Measurements from ENCODE around the gene COL4A3. TPM values are rescaled to one million over a fixed set of nuclear protein-coding genes. Genes with fewer than 3 reads are reported as not detected.

The COL4A3 gene
- total RNA-seq, result not detected

DNA sequence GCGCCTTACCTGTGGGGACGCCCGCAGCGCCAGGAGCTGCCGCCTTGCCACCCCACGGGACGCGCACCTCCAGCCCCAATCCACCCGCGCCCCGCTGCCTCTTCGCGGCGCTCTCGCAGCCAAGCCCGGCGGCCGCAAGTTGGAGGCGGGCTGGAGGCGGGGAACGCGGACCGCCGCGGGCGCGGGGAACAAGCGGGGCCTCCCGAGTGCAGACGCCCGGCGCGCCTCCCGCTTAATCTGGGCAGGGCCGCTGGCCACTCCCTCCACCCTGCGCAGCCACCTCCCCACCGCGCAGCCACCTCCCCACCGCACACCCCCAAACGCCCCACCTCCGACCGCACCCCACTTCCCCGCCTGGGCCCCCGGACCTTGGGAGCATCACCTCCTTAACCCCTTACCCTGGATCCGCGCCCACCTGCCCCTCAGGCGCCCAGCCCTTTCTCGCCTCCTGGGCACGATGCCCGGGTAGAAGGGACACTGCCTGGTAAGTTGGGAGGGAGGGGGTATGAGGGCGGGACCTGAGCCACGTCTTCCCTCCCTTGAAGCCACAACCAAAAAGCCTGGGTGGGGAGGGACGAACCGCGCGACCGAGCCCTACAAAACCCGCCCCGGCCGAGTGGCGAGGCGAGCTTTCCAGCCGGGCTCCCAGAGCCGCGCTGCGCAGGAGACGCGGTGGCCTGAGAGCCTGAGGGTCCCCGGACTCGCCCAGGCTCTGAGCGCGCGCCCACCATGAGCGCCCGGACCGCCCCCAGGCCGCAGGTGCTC lies at the start of gene COL4A3, which contains the start of gene COL4A4:
TSS of gene COL4A3 (plus strand) at position 627 of the 765 bp plus-strand sequence. CDS start at position 730, 103 bp downstream.
TSS of gene COL4A4 (minus strand) at position 208 of the 765 bp plus-strand sequence. CDS start 16,722 bp downstream, outside the sequence.
- no peak for DNase-seq

DNA sequence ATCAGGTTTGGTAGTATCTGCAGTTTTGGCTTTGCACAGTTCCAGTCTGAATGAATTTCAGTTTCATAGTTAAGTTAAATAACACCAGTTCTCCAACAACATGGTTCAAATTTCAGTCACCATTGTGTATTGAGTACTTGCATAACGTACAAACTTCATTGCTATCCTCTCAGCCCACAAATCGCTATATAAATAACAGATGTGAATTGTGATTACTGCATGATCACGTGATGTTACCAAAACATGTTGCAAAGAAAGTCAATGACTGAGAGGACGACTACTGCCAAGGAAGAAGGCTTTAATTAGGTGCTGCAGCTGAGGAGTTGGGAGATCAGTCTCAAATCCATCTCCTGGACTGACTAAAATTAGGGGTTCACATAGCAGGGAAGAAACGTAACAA lies 48.7 kb upstream of the COL4A3 start:
- DNase-seq, result no peak

DNA sequence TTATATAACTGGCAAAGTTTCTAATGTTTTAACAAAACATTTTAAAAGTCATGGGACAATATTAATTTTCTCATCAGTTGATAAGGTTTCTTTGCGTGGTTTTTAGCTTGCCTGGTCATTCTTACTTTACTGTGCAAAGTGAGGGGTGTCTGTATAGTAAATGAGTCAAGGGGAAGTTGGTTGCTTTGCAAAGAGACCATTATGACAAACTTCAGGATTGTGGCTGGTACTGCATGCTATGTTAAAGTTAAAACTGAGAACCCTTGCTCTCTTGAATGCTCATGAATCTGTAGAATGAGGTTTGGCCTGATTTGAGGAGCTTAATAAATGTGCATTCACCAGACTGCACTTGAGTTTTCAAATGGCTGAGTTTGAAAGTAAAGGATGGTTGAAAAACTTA lies 47.4 kb upstream of the COL4A3 start:
- DNase-seq, result no peak

DNA sequence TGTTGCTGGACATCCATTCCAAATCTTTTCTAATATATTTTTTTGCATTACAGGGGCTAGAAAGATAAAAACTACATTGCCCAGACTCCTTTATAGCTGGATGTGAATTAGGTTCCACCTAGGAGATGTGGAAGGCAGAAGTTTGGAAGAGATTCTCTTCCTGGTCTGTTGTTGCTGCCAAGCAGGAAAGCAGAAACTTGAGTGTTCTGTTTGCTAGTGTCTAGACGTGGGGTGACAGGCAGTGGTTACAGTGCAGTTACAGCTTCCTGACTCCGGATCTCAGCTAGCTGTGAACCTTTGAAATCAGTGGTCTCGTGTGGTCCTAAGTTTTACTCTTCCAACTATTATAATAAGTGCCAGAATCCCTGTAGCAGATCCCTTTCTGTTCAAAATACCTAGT lies 46.6 kb upstream of the COL4A3 start:
- DNase-seq, result no peak

DNA sequence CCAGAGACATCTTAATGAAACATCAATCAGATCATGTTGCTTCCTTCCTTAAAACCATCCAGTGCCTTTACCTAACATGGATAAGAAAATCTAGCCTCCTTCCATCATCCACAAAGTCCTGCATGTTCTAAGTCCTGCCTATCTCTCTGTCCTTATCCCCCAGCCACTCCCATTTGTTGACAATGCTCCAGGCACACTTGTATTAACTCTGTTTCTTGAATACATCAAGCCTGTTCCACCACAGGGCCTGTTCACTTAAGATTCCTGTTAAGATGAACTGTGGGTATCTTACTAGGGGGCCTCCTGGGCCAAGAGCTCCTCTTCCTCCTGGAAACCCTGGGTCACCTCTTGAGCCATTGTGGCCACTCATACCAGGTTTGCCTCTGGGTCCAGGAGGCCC lies 46.1 kb upstream of the COL4A3 start:
- DNase-seq, result no peak

DNA sequence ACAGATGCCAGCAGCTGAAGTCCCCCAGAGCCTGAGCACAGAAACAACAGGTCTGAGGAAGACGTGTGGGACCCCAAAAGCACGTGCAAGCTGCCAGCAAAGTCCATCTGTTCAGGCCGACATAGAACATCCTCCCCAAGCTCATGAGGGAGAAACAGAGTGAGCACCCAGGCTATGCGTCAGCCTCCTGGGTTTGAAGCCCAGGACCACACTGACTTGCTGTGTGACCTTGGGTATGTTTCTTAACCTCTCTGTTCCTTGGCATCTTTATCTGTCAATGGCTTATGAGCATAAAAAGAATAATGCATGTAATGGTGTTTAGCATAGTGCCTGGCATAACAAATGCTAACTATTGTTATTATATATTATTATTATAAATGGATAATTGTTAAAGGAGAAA lies 40.7 kb upstream of the COL4A3 start:
- DNase-seq, result no peak

DNA sequence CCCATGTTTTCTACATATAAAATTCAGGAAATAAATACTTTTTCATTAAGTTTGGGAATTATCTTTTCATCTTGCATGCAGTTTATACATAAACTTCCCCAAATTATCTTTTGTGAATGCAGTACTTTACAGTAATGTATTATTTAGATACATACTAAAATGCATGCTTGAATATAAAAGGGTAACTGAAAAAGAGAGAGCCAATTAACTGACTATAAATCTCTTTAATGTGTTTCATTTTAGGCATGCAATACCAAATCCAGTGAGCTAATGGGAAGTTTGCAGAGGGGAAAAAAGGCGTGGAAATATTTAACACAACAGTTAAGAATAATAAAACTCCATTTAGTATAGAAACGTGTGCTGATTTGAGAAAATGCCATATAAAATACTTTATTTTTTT lies 39.6 kb upstream of the COL4A3 start:
- DNase-seq, result no peak

DNA sequence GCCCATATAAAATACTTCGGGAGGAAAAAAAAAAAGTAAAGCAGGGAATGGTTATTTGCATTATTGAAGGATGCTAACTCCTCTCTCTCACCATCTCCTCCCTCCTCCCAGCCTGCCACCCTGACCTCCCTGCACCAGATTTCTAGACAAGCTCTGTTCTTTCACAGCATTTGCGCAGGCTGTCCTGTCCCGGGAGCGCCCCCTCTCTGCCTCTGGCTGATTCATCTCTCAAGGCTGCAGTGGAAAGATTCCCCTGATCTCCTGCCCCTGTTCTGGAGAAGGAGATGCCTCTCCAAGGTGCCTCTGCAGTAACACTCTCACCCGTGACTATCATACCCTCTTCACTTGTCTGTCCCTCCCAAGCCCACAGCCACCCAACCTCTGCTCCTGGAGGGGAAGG lies 38.9 kb upstream of the COL4A3 start:
- no peak for DNase-seq

DNA sequence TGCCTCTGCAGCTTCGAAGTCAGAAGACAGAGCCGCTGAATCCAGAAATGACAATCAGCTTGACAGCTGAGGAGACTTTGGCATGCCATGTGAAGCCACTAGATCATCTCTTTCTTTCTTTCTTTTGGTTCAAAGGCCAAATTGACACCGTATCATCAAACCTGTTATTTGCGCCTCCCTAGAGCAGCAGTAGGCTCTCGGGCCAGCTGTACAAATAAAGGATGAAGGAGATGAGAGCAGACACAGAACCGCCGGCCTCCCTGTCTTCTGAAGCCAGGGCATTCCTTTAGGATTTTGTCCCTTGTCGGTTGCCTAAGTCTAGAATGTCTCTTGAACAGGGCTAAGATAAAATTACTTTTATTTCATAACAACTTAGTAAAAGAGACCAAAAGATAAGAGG lies 37.2 kb upstream of the COL4A3 start:
- DNase-seq, result no peak

DNA sequence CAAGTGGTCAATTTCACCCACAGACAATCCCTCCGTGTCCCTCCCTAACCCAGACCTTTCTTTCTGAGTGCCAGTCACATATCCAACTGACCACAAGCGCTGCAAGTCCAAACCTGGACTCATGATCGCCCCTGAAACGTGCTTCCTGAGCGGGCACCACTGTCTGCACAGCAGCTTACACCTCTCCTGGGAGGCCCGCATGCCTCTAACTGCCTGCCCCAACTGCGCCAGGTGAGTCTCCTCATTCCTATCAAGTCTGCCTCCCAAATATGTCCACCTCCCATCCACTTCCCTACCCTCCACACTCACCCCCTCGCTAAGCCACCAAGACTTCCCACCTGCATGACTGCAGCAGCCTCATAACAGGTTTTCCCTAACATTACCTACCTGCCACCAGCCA lies 33.8 kb upstream of the COL4A3 start:
- DNase-seq, result no peak

DNA sequence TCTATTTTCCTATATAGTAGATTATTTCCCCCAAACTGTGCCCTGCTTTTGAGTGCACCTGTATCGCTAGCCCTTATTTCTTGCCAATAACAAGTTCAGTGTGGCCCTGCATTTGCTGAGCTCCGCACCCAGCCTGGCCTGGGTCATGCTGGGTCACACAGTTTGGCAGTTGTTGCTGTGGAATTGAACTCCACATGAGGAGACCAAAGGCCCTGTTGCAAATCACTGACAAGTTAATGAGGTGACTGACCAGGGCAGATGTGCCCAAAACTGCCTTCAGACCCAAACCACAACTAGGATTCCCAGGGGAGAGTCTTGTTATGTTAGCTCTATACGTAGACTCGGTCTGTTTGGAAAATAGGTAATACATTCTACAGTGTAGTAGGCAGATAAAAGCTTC lies 31.4 kb upstream of the COL4A3 start:
- no peak for DNase-seq

DNA sequence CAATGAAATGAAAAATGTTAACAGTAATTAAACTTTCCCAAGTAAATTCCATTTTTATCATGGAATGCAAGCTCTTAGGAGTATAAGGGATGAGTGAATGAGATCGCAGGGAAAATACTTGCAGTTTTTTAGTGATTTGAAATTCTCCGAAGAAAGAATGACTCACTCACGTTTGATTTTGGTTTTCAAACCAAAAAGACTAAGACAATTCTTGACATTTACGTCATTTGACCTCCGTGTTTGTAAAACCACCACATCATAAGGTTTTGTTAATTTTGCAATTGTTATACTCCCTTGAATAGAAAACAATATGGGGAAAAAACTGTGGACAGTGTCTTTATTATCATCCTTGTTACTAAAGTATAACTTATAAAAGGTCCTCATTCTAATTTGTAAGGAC lies 29.8 kb upstream of the COL4A3 start:
- DNase-seq, result no peak

DNA sequence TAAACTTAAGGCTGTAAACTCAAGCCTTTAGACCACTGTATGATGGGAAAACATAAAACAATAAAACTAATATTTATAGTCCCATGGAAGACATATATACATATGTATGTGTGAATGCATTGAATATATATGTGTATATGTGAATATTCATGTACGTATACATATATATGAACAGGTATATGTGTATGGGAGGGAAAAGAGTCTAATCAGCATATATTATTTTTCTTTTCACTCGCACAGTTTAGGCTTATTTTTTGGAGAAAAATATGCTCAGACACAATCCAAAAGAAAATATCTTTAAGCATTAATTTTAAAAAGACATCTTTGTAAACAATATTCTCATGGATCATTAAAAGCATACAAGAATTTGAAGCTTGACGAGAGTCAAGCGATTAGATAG lies 23.1 kb upstream of the COL4A3 start:
- DNase-seq, result no peak

DNA sequence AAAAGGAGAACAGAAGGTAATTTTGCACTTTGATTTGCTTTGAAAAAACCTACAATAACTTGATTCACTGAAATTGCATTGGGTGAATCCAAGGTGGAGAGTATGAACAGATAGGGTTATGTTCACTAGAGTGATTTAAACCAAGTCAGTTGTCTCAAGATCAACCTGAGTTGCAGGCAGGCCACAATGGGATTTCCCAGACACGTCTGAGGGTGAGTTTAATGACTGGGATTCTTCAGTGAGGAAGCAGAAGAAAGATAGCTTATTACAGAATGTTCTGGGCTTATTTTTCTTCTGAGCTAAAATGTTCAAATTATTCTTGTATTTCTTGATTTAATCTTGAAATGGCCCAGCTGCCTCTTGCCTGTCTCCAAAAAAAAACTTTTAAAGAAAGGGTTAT lies 20.5 kb upstream of the COL4A3 start:
- DNase-seq, result no peak

DNA sequence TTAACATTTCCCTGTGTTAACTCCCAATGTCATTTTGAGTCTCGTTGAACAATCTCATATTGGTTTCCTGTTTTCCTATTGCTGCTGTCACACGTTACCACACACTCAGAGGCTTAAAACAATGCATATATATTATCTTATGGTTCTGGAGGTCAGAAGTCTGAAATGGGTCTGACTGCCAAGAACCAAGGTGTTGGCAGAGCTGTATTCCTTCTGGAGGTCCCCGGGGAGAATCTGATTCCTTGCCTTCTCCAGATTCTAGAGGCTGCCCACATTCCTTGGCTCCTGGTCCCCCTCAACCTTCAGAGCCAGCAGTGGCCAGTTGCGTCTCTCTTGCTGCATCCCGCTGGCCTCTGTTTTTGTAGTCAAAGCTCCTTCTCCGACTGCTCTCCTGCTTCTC lies 18.0 kb upstream of the COL4A3 start:
- no peak for DNase-seq

DNA sequence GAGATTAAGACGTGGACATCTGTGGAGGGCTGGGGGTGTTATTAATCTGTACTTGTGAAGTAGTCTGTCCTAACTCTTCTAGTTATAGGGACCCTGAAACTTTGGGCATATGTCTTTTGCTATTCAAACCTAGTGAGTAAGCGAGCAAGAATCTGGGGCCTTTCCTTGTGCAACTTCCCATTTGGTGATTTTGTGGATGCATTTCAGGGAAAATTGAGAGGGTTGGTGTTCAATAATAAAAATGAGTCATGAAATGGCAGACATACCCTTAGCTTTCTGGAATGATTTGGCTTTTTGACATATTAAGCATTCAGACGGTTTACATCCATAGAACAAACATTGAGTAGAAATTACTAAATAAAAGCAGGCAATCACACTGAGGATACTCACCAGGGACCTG lies 17.4 kb upstream of the COL4A3 start:
- DNase-seq, result no peak

DNA sequence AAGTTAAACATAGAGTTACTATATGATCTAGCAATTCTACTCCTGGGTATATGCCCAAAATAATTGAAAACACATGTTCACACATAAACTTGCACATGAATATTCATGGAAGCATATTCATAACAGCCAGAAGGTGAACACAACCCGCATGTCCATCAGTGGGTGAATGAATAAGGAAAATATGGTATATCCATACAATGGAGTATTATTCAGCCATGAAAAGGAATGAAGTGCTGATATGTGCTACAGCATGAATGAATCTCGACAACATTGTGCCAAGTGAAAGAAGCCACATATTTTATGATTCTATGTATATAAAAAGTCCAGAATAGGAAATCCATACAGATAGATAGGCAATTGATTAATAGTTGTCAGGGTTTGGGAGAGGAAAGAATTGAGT lies 16.3 kb upstream of the COL4A3 start:
- no peak for DNase-seq

DNA sequence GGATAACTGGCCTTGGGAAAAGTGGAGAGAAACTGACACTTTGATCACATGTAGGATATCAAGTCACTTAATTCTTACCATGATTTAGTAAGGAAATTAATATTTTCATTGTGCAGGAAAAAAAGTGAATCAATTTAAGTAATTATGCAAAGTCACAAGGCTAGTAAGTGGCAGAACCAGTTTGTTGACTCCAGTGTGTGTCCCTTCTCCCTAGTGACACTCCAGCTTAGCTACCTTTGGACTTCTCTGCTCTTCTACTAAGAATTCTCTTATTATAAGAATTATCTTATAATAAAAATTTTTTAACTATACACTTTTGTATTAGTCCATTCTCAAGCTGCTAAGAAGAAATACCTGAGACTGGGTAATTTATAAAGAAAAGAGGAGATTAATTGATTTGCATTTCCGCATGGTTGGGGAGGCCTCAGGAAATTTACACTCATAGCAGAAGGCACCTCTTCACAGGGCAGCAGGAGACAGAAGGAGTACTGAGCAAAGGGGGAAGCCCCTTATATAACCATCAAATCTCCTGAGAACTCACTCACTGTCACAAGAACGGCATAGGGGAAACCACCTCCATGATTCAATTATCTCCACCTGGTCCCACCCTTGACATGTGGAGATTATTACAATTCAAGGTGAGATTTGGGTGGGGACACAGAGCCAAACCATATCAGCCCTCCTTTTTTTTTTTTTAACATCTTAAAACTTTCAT lies 14.0 kb upstream of the COL4A3 start:
- no peak for DNase-seq

DNA sequence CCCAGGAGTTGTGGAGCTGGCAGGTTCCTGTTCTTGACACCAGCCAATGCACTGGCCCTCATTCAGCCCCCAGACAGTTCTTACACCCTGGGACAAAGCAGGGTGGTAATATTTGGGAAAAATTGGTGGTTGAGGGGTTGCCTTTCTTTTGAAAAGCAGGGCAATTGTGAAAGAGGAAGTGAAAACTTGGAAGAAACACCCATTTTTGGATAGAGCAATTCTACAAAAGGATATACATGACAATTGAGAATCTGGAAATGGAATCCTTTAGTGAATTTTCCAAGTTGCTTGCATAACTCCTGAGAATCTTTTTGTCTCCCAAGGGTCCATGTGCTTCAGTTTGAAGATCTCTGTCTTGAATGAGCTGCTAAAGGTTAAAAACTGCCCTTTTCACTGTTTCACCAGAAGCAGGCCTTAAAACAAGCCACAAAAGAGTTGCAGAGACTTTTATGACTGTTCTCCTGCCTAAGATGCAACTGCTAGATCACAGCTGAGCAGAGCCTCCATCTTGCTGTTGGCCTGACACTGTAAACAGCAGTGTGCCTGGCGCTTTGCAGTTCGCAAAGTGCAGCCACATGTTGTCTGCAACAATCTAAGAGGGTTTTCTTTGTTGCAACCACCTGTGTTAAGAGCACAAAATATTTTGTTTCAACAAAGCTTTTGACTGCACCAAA lies 12.2 kb upstream of the COL4A3 start:
- no peak for DNase-seq

DNA sequence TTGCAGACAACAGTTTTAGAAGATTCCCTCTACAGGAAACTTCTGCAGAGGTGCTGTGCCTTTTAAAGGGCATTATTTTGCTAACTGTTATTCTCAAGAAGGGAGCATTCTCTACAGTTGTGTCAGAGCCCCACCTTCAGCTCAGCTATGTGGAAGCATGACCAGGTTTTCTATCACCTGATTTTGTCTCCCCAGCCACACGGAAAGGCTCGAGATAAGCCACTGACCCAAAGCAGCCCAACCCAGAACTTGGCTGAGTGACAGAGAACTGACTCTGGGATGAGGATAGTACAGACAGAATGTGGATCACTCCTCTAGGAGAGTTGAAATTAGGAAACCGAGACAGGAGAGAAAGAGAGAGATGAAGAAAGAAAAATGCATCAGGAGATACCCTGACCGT lies 11.1 kb upstream of the COL4A3 start:
- DNase-seq, result no peak

DNA sequence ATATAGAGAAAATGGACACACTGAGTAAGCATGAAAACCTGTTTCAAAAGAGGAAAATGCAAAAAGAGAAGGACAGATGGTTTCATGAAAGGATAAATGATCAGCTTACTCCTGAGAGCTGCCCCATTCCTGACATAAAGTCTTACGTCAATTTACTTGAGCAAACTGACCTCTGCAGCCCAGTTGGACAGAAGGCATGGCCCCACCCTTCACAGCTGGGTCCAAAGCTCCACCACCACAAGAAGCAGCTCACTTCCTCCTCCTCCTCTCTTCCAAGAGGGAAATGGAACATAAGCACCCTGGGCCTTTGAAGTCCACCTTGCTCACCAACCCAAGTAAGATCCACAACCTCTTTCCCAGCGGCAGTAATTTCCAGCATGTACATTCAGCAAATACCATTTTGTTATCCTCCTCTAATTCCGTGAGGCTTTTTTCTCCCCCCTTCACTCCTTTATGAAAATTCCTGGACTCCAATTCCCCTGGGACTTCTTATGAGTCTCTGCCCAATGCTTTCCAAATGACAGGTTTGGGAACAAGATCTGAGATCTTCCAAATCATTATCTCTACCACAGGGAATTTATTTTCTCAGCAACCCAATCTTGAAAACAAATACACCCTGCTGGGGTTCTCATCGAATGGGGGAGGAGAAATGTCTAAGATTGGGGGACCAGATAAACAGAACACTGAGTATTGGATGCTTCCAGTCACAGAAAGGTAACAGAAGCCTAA lies 10.5 kb upstream of the COL4A3 start:
- no peak for DNase-seq

DNA sequence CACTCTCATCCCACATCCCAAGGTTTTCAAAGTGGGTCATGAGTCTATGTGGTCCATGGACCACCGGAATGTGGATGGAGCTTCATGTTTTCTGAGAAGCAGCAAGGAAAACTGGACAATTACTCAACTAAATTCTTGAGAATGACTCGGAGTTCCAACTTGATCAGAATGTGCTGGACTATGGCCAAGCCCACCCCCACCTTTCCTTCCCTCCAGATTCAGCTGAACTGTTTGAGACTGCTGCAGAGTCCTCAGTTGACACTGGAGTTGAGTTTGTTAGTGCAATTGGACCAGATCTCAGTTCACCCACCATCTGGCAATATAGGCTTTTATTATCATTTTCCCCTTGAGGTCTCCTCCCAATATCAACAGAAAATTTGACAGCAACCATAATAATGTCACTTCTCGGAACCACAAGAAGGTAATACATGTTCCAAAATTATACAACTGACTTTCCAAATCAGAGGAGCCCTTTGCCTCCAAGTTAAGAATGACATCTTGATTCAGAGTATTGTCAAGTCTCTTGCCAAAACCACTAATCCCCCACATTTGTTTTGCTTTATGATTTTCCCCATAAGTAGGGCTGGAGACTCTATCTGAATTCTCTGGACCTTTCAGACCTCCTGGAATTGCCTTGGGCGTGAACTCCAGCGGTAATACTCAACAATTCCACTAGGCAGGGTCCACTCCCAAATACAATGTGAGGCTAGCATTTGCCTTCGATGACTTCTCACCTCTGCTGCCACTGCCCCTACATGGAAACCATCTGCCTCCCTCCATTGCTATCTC lies 9.2 kb upstream of the COL4A3 start:
- no peak for DNase-seq
